Fibroblast of lung (primary cell): ENCODE results near the gene KRAS. TPM values are rescaled to one million over a fixed set of nuclear protein-coding genes. Genes with fewer than 3 reads are reported as not detected.

Source experiments
- DNase-seq, 2 donors: peaks; one replicate each; pipeline versions ENCODE4 v3.0.0 to v3.0.0-alpha.2; 2010; ENCODE audit warnings: low read depth in 2 of 2
- H2AFZ ChIP-seq: 2 replicates; pipeline ENCODE4 v1.5.1; 2012; ENCODE audit warnings: low read length, control low read depth, inconsistent platforms
- H3K27ac ChIP-seq: 2 replicates; pipeline ENCODE4 v1.5.1; 2011; ENCODE audit warnings: low read length, control low read depth; ENCODE audit not compliant: insufficient read depth
- H3K27me3 ChIP-seq: 2 replicates; pipeline ENCODE4 v1.5.1; 2011; ENCODE audit warnings: mild to moderate bottlenecking, low read length; ENCODE audit not compliant: control insufficient read depth, insufficient read depth
- H3K36me3 ChIP-seq: 2 replicates; pipeline ENCODE4 v1.5.1; 2011; ENCODE audit warnings: low read length; ENCODE audit not compliant: control insufficient read depth, insufficient read depth
- H3K4me1 ChIP-seq: 2 replicates; pipeline ENCODE4 v1.5.1; 2011; ENCODE audit warnings: low read length; ENCODE audit not compliant: control insufficient read depth, insufficient read depth; ENCODE audit errors: extremely low read depth
- H3K4me2 ChIP-seq: 2 replicates; pipeline ENCODE4 v1.5.1; 2011; ENCODE audit warnings: low read length, control low read depth; ENCODE audit not compliant: insufficient read depth; ENCODE audit errors: extremely low read depth
- H3K4me3 ChIP-seq, 4 experiments: fragments of 200-600 bp in 1 of 4; sonication (generic) in 1 of 4; replicated peaks in 1 of 4; 2 replicates each; pipeline ENCODE4 v1.5.1; 2011 to 2016; ENCODE audit warnings: low read length in 4 of 4, low read depth in 3 of 4, mild to moderate bottlenecking in 3 of 4, control low read depth in 2 of 4, inconsistent platforms in 1 of 4, mixed read lengths in 1 of 4; ENCODE audit not compliant: insufficient read depth in 1 of 4; ENCODE audit errors: control extremely low read depth in 1 of 4
- H3K79me2 ChIP-seq: 2 replicates; pipeline ENCODE4 v1.5.1; 2012; ENCODE audit warnings: mild to moderate bottlenecking, low read length, inconsistent platforms; ENCODE audit not compliant: control insufficient read depth, insufficient read depth
- H3K9ac ChIP-seq: 2 replicates; pipeline ENCODE4 v1.5.1; 2011; ENCODE audit warnings: mild to moderate bottlenecking, low read length, control low read depth; ENCODE audit not compliant: insufficient read depth
- H3K9me3 ChIP-seq: 2 replicates; pipeline ENCODE4 v1.5.1; 2012; ENCODE audit warnings: low read depth, low read length; ENCODE audit not compliant: control insufficient read depth, insufficient read depth
- H4K20me1 ChIP-seq: 2 replicates; pipeline ENCODE4 v1.5.1; 2011; ENCODE audit warnings: low read length; ENCODE audit not compliant: control insufficient read depth, insufficient read depth; ENCODE audit errors: extremely low read depth
- EZH2 ChIP-seq: IDR thresholded peaks from 2 replicates; pipeline ENCODE4 v1.5.1; 2012; ENCODE audit warnings: low read length, control low read depth, mild to moderate bottlenecking; ENCODE audit errors: missing control alignments
- polyA plus RNA-seq, 2 donors: library from polyadenylated mRNA; depleted of rRNA in 1 of 2; stranded (reverse) in 1 of 2; unstranded in 1 of 2; fragments of >200 nt; gene quantifications; 2 replicates each; pipeline ENCODE4 v1.2.1, GENCODE V29; 2011 to 2012; ENCODE audit warnings: missing spikeins in 1 of 2
- total RNA-seq: library from RNA; depleted of rRNA; stranded (reverse); fragments of >200 nt; gene quantifications from 2 replicates; pipeline ENCODE4 v1.2.1, GENCODE V29; 2014
- TF ChIP-seq, protein P1 (sequence below), 2 donors: IDR thresholded peaks in 1 of 2; conservative IDR thresholded peaks in 1 of 2; 1 replicate in 1 of 2; 2 replicates in 1 of 2; pipeline ENCODE4 v1.5.1; 2011 to 2012; ENCODE audit warnings: low read length in 2 of 2, control low read depth in 1 of 2, inconsistent platforms in 1 of 2, low read depth in 1 of 2, mild to moderate bottlenecking in 1 of 2

The KRAS gene
- total and polyA plus RNA-seq, 2 donors (not counting 1 experiment from before 2014, with no cell fraction given): 15.0 to 31.3 TPM

DNA sequence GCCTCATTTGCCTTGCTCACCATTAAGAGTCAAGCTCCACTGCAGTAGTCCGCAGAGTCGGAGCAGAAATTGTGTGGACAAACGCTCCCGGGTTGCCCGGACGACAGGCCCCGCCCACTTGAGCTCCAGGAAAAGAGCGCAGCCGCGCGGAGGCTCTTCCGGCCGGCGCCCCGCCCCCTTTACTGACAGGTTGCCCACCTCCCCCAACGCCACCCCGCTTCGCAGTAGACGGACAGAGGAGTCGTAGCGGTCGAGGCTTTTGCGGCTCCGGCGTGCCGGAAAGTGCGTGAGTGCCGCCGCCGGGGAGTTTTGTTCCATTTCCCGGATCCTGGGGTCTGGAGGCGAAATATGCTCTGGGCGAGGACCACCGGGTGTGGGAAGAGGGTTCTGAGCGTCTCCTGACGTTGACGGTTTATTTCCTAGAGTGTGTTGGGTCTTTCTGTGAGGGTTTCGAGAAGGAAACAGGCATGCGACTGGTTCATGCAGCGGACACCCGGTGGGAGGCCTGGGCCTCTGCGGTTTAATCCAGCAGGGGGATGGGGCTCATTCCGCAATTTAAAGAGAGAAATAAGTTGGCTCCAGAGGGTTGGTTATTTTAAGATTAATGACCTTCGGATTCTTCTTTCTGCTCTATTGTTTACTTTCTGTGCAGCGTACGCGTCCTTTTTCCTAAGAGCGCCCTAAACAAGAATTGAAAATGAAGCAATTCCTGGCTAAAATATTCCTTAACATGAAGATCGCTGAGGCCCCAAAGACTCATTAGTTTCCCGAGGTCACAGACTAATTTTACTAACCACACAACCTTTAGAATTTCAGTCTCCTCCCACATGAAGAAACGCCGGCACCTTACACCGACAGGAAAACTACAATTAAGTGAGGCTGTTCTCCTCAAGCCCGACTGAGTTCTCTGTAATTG lies 55.4 kb downstream of the KRAS start, which contains the start of the genes DNAI7 and ETFRF1:
Gene DNAI7, minus strand, starts transcription at position 105 of the 916 bp plus-strand sequence. Its CDS starts 82 bp downstream, at position 23.
Gene ETFRF1, plus strand, starts transcription at position 182 of the 916 bp plus-strand sequence. CDS start 8,720 bp downstream, outside the sequence.
- TF ChIP-seq EZH2: no peak
- TF ChIP-seq, protein P1, sequence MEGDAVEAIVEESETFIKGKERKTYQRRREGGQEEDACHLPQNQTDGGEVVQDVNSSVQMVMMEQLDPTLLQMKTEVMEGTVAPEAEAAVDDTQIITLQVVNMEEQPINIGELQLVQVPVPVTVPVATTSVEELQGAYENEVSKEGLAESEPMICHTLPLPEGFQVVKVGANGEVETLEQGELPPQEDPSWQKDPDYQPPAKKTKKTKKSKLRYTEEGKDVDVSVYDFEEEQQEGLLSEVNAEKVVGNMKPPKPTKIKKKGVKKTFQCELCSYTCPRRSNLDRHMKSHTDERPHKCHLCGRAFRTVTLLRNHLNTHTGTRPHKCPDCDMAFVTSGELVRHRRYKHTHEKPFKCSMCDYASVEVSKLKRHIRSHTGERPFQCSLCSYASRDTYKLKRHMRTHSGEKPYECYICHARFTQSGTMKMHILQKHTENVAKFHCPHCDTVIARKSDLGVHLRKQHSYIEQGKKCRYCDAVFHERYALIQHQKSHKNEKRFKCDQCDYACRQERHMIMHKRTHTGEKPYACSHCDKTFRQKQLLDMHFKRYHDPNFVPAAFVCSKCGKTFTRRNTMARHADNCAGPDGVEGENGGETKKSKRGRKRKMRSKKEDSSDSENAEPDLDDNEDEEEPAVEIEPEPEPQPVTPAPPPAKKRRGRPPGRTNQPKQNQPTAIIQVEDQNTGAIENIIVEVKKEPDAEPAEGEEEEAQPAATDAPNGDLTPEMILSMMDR (conservative IDR thresholded peaks at IDR 0.05 in 1 of 2, IDR thresholded peaks at IDR 0.05 in 1 of 2; ENCODE audit: low read depth in 1 of 2, low read length in 2 of 2): peak in 1 of 2 donors; percentile 4
- H3K9ac ChIP-seq: peak within 1 kb of the TSS; percentile 90

DNA sequence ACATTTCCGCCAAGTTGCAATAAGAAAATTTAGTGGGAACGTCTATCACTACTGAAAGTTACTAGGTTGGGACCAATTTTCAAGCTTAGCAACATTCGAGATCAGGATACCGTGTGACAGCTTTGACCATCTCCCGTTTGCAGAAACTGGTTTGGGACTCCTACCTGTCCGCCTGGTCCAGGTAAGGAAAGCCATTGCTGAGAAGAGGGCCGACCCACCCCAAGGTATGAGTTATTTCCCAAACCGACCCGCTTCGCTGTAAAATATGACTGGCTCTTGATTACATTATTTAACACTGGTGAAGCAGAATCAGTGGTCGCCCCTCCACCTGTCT lies 56.0 kb downstream of the KRAS start:
- Histone ChIP-seq H3K79me2 (peaks cover 6% of the 10 kb centered on the region), H3K4me1 (peaks cover under 1% of the 10 kb centered on the region), H4K20me1 (no peaks in the 10 kb centered on the region), H3K9ac (peak overlapping the region; percentile 68), H3K27ac (peak overlapping the region; percentile 98), H3K4me3 (peak overlapping the region; percentile 81 to 97 (median 89)), H3K27me3 (no peaks in the 10 kb centered on the region), H3K4me2 (peak overlapping the region; percentile 88), H3K36me3 (no peaks in the 10 kb centered on the region), H3K9me3 (no peaks in the 10 kb centered on the region), H2AFZ (peak overlapping the region; percentile 44)
- no peak for DNase-seq
- TF ChIP-seq EZH2: no peak
- TF ChIP-seq, protein P1 (conservative IDR thresholded peaks at IDR 0.05 in 1 of 2, IDR thresholded peaks at IDR 0.05 in 1 of 2; ENCODE audit: low read depth in 1 of 2, low read length in 2 of 2): no peak

More for the DNA sequence above, 55.4 kb downstream of the KRAS start, which contains the start of the genes DNAI7 and ETFRF1:
- Histone ChIP-seq H3K4me3 (peak within 1 kb of the TSS; percentile 81 to 97 (median 89)), H4K20me1 (no peaks in the 10 kb centered on the region), H3K4me2 (peak within 1 kb of the TSS; percentile 88), H3K27me3 (no peaks in the 10 kb centered on the region), H3K36me3 (no peaks in the 10 kb centered on the region), H3K4me1 (no peaks in the 10 kb centered on the region), H2AFZ (peak within 1 kb of the TSS; percentile 97), H3K9me3 (no peaks in the 10 kb centered on the region), H3K79me2 (peaks cover 6% of the 10 kb centered on the region), H3K27ac (peak within 1 kb of the TSS; percentile 98)
- DNase-seq: peak; percentile 91 to 93

- DNase-seq: no peak
- Histone ChIP-seq H3K36me3 (no peaks in the 10 kb centered on the region), H3K4me1 (peaks cover 5% of the 10 kb centered on the region), H3K4me3 (peak overlapping the region in 2 of 4 experiments; percentile 81 to 84), H3K4me2 (peak overlapping the region; percentile 88), H2AFZ (no peak overlapping the region), H3K9ac (no peak overlapping the region), H3K9me3 (no peaks in the 10 kb centered on the region), H3K27ac (peak overlapping the region; percentile 98), H4K20me1 (no peaks in the 10 kb centered on the region), H3K27me3 (no peaks in the 10 kb centered on the region), H3K79me2 (peaks cover 6% of the 10 kb centered on the region)
- TF ChIP-seq EZH2: no peak
- TF ChIP-seq, protein P1 (conservative IDR thresholded peaks at IDR 0.05 in 1 of 2, IDR thresholded peaks at IDR 0.05 in 1 of 2; ENCODE audit: low read depth in 1 of 2, low read length in 2 of 2): no peak
Measured at GRCh38 chr12:25194214-25194613, 56.5 kb downstream of the KRAS start.
